ENCODE measurements around the gene YBEY.

DNA sequence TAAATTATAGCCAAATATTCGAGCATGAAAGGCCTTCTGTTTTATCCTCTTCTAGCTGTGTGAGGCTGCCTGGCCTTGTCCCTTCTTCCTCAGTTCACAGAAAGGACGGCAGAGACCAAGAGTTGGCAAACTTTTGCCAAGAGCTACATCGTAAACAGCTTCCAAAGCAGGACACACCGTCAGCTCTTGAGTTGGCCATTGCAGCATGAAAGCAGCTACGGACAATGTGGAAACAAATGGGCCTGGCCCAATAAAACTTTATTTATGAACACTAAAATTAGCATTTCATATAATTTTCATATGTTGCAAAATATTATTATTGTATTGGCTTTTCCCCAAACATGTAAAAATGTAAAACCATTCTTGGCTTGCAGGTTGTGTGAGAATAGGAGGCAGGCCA, 26.8 kb downstream of the YBEY start:
- TF ChIP-seq ZBTB20 (tag by site-specific recombination; IDR thresholded peaks at IDR 0.05) (no peak), ZNF558 (tag by site-specific recombination; IDR thresholded peaks at IDR 0.05) (no peak), ZNF132 (tag by site-specific recombination; IDR thresholded peaks at IDR 0.05; ENCODE audit: borderline replicate concordance) (no peak), HOXD13 (CRISPR knock-in tag; IDR thresholded peaks at IDR 0.05; ENCODE audit: borderline replicate concordance) (no peak), SP7 (tag by site-specific recombination; IDR thresholded peaks at IDR 0.05) (no peak), ZNF133 (tag by site-specific recombination; IDR thresholded peaks at IDR 0.05) (no peak)
- TF ChIP-seq, protein P1, sequence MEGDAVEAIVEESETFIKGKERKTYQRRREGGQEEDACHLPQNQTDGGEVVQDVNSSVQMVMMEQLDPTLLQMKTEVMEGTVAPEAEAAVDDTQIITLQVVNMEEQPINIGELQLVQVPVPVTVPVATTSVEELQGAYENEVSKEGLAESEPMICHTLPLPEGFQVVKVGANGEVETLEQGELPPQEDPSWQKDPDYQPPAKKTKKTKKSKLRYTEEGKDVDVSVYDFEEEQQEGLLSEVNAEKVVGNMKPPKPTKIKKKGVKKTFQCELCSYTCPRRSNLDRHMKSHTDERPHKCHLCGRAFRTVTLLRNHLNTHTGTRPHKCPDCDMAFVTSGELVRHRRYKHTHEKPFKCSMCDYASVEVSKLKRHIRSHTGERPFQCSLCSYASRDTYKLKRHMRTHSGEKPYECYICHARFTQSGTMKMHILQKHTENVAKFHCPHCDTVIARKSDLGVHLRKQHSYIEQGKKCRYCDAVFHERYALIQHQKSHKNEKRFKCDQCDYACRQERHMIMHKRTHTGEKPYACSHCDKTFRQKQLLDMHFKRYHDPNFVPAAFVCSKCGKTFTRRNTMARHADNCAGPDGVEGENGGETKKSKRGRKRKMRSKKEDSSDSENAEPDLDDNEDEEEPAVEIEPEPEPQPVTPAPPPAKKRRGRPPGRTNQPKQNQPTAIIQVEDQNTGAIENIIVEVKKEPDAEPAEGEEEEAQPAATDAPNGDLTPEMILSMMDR (tag by site-specific recombination; IDR thresholded peaks at IDR 0.05) = no peak
